Pulmonary artery endothelial cell (primary cell): Measurements from ENCODE around the gene MTHFSD. TPM values are rescaled to one million over a fixed set of nuclear protein-coding genes. Genes with fewer than 3 reads are reported as not detected.

Experiments used
- DNase-seq: peaks from one replicate; pipeline ENCODE4 v3.0.0-alpha.2; 2011; ENCODE audit warnings: low read depth, low spot score
- total RNA-seq: library from RNA; depleted of rRNA; stranded (reverse); fragments of >200 nt; gene quantifications from 2 replicates; pipeline ENCODE4 v1.2.3, GENCODE V29; 2014

Gene MTHFSD
- total RNA-seq, 1 donor from 2014 or later, result 10.5 TPM

DNA sequence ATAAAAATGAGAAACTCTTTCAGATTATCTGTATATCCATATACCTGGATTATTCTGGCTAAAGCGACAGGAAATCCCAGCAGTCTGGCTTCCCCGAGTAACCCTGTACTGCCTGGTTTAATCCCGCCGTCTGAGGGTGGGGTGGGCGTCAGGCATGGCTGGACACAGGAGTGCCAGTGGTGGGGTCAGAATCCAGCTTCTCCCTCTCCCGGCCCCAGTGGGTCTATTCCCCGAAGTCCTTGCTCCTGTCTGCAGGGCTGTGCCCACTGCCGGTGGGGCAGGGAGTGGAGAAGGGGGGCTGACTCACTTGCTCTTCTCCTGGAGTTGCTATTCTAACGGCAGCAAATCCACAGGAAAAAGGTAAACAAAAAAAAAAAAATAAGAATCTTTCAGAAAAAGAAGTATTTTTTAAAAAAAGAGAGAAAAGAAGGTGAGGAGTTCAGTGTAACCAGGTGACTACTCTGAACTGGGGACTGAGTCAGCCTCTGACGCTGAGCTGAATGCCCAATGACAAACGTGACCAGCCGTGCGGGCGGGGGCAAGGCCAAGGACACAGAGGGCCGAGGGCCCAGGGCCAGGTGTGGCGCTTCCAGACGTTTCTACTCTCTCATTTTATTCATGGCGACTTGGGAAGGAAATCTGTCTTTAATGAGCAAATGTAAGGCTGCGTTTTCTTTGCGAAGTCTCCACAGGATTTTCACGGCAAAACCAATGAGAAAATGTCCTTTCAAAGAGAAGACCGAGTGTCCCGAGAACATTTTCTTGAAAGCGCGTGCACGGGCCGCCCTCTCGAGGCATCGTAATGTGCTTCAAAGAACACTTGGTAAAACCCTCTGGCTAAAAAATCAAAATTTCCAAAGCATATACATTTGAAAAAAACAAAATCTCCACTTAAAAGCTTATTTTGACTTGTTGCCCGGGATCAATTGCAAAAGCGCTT is 24.5 kb downstream of the MTHFSD start:
- no peak for DNase-seq

DNA sequence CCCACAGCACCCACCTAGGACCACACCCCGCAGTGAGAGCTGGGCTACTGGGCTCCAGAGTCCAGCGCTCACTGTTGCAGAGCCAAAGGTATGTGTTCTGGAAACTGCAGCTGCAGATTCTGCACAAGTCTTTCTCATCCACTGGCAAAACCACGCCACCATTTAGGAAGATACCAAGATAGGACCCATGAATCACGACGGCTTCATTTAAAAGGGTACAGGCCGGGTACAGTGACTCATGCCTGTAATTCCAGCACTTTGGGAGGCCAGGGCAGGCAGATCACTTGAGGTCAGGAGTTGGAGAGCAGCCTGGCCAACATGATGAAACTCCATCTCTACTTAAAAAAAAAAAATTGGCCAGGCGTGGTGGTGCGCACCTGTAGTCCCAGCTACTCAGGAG is 25.9 kb downstream of the MTHFSD start:
- DNase-seq, result no peak

DNA sequence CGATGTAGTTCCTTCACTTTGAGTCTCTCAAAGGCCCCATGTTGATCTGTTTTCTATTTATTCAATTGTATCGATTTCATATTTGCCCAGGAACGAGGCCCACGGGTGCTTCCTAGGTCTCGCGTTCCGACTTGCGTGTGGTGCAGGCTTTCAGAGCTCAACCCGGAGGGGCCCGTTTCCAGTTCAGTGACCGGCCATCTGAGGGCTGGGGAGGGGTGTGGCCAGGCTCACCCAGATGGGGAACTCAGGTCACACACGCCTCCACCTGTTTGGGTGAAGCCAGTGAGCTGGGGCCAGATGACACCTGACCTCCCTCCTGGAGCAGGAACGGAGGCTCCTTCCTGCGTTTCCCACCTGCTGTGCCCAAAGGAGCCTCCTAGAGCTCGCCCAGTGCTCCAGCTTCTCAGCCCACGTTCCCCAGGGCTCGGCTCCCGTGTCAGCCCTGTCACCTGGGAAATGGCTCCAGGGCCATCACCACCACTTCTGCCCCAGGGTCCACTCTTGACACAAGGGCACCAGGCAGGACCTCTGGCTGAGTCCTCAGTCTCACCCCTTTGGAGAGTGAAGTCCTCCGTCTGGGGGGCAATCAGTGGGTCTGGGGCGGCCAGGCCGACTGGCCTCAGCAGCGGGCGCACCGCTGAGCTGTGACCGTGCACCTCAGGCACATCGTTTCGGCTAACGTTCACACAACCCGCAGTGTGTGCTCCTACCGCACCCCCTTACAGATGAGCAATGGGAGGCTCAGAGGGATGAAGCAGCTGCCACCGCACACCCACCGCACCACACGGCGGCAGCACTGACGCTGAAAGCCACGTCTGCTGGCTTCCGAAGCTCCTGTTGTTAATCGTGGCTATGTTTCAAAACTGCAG is 26.7 kb downstream of the MTHFSD start:
- DNase-seq, result no peak

DNA sequence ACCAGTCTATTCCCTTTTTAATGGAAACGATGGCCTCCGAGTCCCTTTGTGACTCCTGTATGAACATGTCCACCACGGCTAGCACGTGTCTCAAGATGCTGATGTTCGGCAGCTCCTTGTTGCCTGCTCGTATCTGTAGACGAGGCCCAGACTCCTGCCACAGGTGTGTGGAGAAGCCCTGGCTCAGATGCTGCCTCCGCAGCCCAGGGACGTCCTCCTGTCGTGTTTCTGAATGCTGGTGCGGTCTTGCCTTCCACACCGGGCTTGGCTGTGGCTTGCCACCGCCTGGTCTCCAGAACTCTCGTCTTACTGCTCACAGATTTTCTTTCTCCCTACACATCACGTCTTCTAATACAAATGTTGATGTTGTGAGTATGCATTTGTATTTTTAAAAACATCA is 27.7 kb downstream of the MTHFSD start:
- DNase-seq, result no peak

GRCh38 chr16:86525696-86526095 is 29.3 kb downstream of the MTHFSD start:
- DNase-seq, result no peak

- no peak for DNase-seq
Observed at GRCh38 chr16:86524029-86524428, 31.0 kb downstream of the MTHFSD start.

- no peak for DNase-seq
Observed at GRCh38 chr16:86523166-86523740, 31.8 kb downstream of the MTHFSD start.

DNA sequence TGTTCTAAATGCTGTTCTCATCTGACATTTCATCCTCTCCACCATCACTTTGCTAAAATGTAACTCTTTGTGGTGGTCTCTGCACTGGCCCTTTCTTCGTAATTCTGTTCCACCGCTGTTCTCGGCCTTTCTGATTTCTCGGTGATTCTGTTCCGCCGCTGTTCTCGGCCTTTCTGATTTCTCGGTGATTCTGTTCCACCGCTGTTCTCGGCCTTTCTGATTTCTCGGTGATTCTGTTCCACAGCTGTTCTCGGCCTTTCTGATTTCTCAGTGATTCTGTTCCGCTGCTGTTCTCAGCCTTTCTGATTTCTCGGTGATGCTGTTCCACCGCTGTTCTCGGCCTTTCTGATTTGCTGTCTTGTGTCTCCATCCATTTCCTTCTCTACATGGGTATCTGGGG is 32.4 kb downstream of the MTHFSD start:
- DNase-seq, result no peak

- DNase-seq, result no peak
Observed at GRCh38 chr16:86521236-86522197, 33.5 kb downstream of the MTHFSD start.

DNA sequence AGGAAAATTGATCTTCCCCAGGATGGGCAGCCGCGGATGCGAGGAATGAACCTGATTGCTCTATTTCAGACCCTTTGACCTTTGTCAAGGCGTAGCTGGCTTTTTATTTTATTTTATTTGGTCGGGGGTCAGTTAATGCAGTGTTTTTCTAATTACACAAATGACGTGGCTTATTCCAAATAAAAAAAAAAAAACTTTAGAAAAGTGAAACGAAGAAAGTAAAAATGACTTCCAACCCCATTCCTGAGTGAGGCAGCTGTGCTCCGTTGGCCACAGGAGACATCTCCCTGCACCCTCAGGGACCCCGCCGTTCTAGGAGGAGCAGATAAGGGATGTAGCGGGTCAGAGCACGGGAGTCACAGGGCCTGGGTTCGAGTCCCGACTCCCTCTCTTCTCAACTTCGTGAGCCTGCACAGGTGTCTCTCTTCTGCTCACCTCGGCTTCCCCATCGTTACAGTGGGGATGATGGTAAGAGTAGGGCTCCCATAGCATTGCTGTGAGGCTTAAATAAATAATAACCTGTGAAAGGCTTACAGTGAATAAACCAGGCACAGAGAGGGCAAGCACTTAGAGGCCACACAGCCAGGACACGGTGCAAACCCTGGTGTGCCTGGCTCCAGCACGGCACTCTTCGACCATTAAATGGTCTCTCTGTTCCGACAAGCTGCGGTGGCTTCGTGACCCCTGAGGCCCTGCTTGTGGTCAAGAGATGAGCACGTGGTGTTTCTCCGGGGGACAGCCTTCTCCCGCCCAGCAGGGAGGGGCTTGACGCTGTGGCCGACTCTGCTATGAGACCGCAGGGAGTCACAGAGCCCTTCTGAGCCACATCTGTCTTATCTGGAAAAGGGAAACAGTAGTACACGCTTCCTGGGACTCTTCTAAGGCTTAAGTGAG is 34.5 kb downstream of the MTHFSD start:
- no peak for DNase-seq

GRCh38 chr16:86519649-86520316 is 35.3 kb downstream of the MTHFSD start:
- DNase-seq, result no peak

GRCh38 chr16:86519007-86519648 is 35.9 kb downstream of the MTHFSD start:
- DNase-seq, result no peak

GRCh38 chr16:86517652-86518258 is 37.3 kb downstream of the MTHFSD start:
- no peak for DNase-seq

- no peak for DNase-seq
Observed at GRCh38 chr16:86517033-86517432, 38.0 kb downstream of the MTHFSD start.

GRCh38 chr16:86516623-86517003 is 38.4 kb downstream of the MTHFSD start:
- DNase-seq, result no peak

GRCh38 chr16:86515777-86516622 is 39.0 kb downstream of the MTHFSD start:
- no peak for DNase-seq

- DNase-seq, result no peak
Observed at GRCh38 chr16:86515413-86515776, 39.6 kb downstream of the MTHFSD start.
